ENCODE data around the gene FDX2. TPM values are rescaled to one million over a fixed set of nuclear protein-coding genes. Genes with fewer than 3 reads are reported as not detected.
A peak's percentile ranks its signal among the peaks of the same experiment; 100 is the strongest.

FDX2 gene
- total and polyA plus RNA-seq, 2 experiments from 2014 or later, result 28.7 to 35.0 TPM

DNA sequence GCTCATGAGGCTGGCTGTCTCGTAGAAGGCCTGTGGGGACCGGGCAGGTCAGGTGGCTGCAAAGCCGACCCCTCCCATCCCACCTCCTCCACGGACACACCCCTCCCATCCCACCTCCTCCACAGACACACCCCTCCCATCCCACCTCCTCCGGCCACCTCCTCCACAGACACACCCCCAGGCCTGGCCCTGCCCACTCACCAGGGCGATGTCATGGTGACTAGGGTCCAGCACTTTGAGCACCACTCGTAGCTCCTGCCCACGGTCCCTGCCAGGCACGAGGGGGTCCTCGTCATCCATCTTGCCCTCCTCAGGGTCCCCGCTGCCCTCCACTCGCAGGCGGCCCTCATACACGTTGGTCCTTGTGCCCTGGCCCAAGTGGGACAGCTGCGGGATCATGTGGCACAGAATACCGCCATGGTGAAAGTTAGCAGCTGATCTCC, 45.8 kb upstream of the FDX2 start:
- Histone ChIP-seq H3F3A (replicated peaks; ENCODE audit: low read depth) (no peaks in the 10 kb centered on the region), H3K4me1 (ENCODE audit: insufficient read depth) (no peaks in the 10 kb centered on the region), H4K20me1 (replicated peaks; ENCODE audit: insufficient read depth) (0 out of 2 replicates have a peak, but pooled peaks cover 3% of the 10 kb centered on the region), H3K36me3 (ENCODE audit: insufficient read depth) (no peaks in the 10 kb centered on the region; the same call in 1 of the 2 replicates), H3K79me2 (replicated peaks; ENCODE audit: insufficient read depth) (no peaks in the 10 kb centered on the region), H3K27me3 (ENCODE audit: insufficient read depth) (no peaks in the 10 kb centered on the region), H3K27ac (ENCODE audit: low read depth) (no peak overlapping the region), H2AFZ (no peak overlapping the region), H3K9me2 (ENCODE audit: insufficient read depth) (no peaks in the 10 kb centered on the region), H3K4me2 (no peak overlapping the region), H3K4me3 (no peak overlapping the region)
- Mint-ChIP-seq H3K27ac (no peak overlapping the region), H3K27me3 (ENCODE audit: insufficient read depth, low read depth, poor library complexity) (peaks cover 2% of the 10 kb centered on the region), H3K36me3 (ENCODE audit: low read depth) (peaks cover 15% of the 10 kb centered on the region; the same call in 2 of the 3 replicates), H3K9me3 (no peaks in the 10 kb centered on the region; the same call in 2 of the 3 replicates), H3K4me1 (no peaks in the 10 kb centered on the region), H3K4me3 (no peak overlapping the region)
- peak; percentile 45; the same call in 2 of the 3 replicates for ATAC-seq
- TF ChIP-seq ZNF114 (CRISPR knock-in tag; IDR thresholded peaks at IDR 0.05) (no peak), STAT1 (IDR thresholded peaks at IDR 0.05; ENCODE audit: unreplicated experiment) (no peak), CREB1 (CRISPR knock-in tag; IDR thresholded peaks at IDR 0.05; ENCODE audit: low read depth) (no peak), JUNB (IDR thresholded peaks at IDR 0.05; ENCODE audit: unreplicated experiment) (no peak), NANOG (IDR thresholded peaks at IDR 0.05; ENCODE audit: borderline replicate concordance) (no peak), POLR2AphosphoS5 (IDR thresholded peaks at IDR 0.05; ENCODE audit: low read depth) (no peak), EZH2phosphoT487 (IDR thresholded peaks at IDR 0.05; ENCODE audit: unreplicated experiment) (no peak), ZNF331 (CRISPR knock-in tag; IDR thresholded peaks at IDR 0.05; ENCODE audit: low read depth) (no peak), EZH2 (IDR thresholded peaks at IDR 0.05; ENCODE audit: low read depth, unreplicated experiment) (no peak)
- TF ChIP-seq, protein P1, sequence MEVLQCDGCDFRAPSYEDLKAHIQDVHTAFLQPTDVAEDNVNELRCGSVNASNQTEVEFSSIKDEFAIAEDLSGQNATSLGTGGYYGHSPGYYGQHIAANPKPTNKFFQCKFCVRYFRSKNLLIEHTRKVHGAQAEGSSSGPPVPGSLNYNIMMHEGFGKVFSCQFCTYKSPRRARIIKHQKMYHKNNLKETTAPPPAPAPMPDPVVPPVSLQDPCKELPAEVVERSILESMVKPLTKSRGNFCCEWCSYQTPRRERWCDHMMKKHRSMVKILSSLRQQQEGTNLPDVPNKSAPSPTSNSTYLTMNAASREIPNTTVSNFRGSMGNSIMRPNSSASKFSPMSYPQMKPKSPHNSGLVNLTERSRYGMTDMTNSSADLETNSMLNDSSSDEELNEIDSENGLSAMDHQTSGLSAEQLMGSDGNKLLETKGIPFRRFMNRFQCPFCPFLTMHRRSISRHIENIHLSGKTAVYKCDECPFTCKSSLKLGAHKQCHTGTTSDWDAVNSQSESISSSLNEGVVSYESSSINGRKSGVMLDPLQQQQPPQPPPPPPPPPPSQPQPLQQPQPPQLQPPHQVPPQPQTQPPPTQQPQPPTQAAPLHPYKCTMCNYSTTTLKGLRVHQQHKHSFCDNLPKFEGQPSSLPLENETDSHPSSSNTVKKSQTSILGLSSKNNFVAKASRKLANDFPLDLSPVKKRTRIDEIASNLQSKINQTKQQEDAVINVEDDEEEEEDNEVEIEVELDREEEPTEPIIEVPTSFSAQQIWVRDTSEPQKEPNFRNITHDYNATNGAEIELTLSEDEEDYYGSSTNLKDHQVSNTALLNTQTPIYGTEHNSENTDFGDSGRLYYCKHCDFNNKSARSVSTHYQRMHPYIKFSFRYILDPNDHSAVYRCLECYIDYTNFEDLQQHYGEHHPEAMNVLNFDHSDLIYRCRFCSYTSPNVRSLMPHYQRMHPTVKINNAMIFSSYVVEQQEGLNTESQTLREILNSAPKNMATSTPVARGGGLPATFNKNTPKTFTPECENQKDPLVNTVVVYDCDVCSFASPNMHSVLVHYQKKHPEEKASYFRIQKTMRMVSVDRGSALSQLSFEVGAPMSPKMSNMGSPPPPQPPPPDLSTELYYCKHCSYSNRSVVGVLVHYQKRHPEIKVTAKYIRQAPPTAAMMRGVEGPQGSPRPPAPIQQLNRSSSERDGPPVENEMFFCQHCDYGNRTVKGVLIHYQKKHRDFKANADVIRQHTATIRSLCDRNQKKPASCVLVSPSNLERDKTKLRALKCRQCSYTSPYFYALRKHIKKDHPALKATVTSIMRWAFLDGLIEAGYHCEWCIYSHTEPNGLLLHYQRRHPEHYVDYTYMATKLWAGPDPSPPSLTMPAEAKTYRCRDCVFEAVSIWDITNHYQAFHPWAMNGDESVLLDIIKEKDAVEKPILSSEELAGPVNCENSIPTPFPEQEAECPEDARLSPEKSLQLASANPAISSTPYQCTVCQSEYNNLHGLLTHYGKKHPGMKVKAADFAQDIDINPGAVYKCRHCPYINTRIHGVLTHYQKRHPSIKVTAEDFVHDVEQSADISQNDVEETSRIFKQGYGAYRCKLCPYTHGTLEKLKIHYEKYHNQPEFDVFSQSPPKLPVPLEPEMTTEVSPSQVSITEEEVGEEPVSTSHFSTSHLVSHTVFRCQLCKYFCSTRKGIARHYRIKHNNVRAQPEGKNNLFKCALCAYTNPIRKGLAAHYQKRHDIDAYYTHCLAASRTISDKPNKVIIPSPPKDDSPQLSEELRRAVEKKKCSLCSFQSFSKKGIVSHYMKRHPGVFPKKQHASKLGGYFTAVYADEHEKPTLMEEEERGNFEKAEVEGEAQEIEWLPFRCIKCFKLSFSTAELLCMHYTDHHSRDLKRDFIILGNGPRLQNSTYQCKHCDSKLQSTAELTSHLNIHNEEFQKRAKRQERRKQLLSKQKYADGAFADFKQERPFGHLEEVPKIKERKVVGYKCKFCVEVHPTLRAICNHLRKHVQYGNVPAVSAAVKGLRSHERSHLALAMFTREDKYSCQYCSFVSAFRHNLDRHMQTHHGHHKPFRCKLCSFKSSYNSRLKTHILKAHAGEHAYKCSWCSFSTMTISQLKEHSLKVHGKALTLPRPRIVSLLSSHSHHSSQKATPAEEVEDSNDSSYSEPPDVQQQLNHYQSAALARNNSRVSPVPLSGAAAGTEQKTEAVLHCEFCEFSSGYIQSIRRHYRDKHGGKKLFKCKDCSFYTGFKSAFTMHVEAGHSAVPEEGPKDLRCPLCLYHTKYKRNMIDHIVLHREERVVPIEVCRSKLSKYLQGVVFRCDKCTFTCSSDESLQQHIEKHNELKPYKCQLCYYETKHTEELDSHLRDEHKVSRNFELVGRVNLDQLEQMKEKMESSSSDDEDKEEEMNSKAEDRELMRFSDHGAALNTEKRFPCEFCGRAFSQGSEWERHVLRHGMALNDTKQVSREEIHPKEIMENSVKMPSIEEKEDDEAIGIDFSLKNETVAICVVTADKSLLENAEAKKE (CRISPR knock-in tag; IDR thresholded peaks at IDR 0.05), result no peak
- TF ChIP-seq, protein P2, sequence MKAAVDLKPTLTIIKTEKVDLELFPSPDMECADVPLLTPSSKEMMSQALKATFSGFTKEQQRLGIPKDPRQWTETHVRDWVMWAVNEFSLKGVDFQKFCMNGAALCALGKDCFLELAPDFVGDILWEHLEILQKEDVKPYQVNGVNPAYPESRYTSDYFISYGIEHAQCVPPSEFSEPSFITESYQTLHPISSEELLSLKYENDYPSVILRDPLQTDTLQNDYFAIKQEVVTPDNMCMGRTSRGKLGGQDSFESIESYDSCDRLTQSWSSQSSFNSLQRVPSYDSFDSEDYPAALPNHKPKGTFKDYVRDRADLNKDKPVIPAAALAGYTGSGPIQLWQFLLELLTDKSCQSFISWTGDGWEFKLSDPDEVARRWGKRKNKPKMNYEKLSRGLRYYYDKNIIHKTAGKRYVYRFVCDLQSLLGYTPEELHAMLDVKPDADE (IDR thresholded peaks at IDR 0.05), result no peak
- TF ChIP-seq, protein P3, sequence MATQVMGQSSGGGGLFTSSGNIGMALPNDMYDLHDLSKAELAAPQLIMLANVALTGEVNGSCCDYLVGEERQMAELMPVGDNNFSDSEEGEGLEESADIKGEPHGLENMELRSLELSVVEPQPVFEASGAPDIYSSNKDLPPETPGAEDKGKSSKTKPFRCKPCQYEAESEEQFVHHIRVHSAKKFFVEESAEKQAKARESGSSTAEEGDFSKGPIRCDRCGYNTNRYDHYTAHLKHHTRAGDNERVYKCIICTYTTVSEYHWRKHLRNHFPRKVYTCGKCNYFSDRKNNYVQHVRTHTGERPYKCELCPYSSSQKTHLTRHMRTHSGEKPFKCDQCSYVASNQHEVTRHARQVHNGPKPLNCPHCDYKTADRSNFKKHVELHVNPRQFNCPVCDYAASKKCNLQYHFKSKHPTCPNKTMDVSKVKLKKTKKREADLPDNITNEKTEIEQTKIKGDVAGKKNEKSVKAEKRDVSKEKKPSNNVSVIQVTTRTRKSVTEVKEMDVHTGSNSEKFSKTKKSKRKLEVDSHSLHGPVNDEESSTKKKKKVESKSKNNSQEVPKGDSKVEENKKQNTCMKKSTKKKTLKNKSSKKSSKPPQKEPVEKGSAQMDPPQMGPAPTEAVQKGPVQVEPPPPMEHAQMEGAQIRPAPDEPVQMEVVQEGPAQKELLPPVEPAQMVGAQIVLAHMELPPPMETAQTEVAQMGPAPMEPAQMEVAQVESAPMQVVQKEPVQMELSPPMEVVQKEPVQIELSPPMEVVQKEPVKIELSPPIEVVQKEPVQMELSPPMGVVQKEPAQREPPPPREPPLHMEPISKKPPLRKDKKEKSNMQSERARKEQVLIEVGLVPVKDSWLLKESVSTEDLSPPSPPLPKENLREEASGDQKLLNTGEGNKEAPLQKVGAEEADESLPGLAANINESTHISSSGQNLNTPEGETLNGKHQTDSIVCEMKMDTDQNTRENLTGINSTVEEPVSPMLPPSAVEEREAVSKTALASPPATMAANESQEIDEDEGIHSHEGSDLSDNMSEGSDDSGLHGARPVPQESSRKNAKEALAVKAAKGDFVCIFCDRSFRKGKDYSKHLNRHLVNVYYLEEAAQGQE (IDR thresholded peaks at IDR 0.05; ENCODE audit: unreplicated experiment), result no peak
- TF ChIP-seq, protein P4, sequence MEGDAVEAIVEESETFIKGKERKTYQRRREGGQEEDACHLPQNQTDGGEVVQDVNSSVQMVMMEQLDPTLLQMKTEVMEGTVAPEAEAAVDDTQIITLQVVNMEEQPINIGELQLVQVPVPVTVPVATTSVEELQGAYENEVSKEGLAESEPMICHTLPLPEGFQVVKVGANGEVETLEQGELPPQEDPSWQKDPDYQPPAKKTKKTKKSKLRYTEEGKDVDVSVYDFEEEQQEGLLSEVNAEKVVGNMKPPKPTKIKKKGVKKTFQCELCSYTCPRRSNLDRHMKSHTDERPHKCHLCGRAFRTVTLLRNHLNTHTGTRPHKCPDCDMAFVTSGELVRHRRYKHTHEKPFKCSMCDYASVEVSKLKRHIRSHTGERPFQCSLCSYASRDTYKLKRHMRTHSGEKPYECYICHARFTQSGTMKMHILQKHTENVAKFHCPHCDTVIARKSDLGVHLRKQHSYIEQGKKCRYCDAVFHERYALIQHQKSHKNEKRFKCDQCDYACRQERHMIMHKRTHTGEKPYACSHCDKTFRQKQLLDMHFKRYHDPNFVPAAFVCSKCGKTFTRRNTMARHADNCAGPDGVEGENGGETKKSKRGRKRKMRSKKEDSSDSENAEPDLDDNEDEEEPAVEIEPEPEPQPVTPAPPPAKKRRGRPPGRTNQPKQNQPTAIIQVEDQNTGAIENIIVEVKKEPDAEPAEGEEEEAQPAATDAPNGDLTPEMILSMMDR (conservative IDR thresholded peaks at IDR 0.05; ENCODE audit: low read depth in 2 of 2), result no peak
- no peak for DNase-seq (ENCODE audit: low spot score)
